Measurements from ENCODE around the gene MYMK. TPM values are rescaled to one million over a fixed set of nuclear protein-coding genes. Genes with fewer than 3 reads are reported as not detected.

The MYMK gene
- total RNA-seq, 1 donor from 2014 or later: not detected

DNA sequence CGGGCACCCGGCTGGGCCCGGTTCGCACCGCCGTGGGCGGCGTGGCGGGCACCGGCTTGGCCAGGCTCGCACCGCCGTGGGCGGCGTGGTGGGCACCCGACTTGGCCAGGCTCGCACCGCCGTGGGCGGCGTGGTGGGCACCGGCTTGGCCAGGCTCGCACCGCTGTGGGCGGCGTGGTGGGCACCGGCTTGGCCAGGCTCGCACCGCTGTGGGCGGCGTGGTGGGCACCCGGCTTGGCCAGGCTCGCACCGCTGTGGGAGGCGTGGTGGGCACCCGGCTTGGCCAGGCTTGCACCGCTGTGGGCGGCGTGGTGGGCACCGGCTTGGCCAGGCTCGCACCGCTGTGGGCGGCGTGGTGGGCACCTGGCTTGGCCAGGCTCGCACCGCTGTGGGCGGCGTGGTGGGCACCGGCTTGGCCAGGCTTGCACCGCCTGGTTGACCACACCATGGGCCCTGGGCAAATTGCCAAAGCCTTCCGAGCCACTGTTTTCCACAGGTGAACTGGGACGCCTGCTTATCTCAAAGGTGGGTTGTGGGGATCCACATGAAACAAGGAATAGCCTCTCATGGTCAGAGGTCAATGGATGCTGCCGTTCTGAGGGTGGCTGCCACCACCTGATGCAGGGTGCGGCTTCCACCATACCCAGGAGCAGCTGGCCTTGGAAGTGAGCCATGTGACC, 38.0 kb upstream of the MYMK start:
- H3K9me3 Mint-ChIP-seq (ENCODE audit: unreplicated experiment): peaks cover 13% of the 10 kb centered on the region
- H3K4me1 Mint-ChIP-seq (ENCODE audit: low read depth, unreplicated experiment): peaks cover 24% of the 10 kb centered on the region
- no peak overlapping the region for H3K27ac Mint-ChIP-seq (ENCODE audit: unreplicated experiment)
- no peak for DNase-seq
- H3K4me3 Mint-ChIP-seq (ENCODE audit: unreplicated experiment): no peak overlapping the region
- peaks cover 22% of the 10 kb centered on the region for H3K27me3 Mint-ChIP-seq (ENCODE audit: unreplicated experiment)
- H3K36me3 Mint-ChIP-seq (ENCODE audit: unreplicated experiment): no peaks in the 10 kb centered on the region
- TF ChIP-seq, protein P1, sequence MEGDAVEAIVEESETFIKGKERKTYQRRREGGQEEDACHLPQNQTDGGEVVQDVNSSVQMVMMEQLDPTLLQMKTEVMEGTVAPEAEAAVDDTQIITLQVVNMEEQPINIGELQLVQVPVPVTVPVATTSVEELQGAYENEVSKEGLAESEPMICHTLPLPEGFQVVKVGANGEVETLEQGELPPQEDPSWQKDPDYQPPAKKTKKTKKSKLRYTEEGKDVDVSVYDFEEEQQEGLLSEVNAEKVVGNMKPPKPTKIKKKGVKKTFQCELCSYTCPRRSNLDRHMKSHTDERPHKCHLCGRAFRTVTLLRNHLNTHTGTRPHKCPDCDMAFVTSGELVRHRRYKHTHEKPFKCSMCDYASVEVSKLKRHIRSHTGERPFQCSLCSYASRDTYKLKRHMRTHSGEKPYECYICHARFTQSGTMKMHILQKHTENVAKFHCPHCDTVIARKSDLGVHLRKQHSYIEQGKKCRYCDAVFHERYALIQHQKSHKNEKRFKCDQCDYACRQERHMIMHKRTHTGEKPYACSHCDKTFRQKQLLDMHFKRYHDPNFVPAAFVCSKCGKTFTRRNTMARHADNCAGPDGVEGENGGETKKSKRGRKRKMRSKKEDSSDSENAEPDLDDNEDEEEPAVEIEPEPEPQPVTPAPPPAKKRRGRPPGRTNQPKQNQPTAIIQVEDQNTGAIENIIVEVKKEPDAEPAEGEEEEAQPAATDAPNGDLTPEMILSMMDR (IDR thresholded peaks at IDR 0.05; ENCODE audit: partially characterized antibody, unreplicated experiment): no peak

DNA sequence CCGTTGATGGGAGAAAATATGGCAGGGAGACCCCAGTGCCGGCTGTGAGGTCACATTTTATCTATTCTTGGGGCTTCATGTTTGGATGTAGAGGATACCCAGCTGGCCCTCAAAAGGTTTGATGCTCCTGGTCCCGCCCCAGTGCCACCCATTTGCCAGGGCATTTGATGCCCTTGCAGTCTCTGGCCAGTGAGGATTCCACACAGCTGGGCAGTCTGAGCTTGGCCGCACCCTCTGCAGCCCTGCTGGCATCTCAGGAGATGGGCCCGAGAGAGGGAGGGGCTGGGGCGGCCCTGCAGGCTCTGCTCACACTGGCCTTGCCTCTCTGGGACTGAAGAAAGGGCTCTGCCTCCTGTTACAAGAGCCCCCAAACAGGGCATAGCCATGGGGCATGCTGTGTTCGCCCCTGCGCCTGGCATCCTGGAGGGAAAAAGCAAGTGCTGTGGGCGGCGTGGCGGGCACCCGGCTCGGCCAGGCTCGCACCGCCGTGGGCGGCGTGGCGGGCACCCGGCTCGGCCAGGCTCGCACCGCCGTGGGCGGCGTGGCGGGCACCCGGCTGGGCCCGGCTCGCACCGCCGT, 37.3 kb upstream of the MYMK start:
- peaks cover 13% of the 10 kb centered on the region for H3K9me3 Mint-ChIP-seq (ENCODE audit: unreplicated experiment)
- no peak overlapping the region for H3K27ac Mint-ChIP-seq (ENCODE audit: unreplicated experiment)
- no peak for DNase-seq
- H3K36me3 Mint-ChIP-seq (ENCODE audit: unreplicated experiment): no peaks in the 10 kb centered on the region
- TF ChIP-seq, protein P1 (IDR thresholded peaks at IDR 0.05; ENCODE audit: partially characterized antibody, unreplicated experiment): no peak
- H3K4me3 Mint-ChIP-seq (ENCODE audit: unreplicated experiment): no peak overlapping the region
- peaks cover 24% of the 10 kb centered on the region for H3K4me1 Mint-ChIP-seq (ENCODE audit: low read depth, unreplicated experiment)
- peaks cover 19% of the 10 kb centered on the region for H3K27me3 Mint-ChIP-seq (ENCODE audit: unreplicated experiment)

DNA sequence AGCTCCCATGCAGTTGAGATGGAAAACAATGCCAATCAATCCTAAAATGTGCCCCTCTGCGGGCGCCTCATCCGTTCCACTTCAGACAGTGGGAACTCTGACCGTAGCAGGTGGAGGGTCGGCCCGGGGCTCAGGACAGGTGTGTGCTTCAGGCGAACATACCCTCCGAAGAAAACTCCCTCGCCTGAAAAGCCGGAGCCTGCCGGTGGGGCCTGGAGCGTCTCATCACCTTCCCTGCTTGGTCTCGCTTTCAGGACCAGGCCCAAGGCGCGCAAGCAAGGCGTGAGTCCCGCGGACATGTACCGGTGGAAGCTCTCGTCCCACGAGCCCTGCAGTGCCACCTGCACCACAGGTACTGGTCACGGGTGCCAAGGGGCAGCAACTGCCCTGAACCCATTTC, 36.2 kb upstream of the MYMK start:
- peaks cover 22% of the 10 kb centered on the region for H3K27me3 Mint-ChIP-seq (ENCODE audit: unreplicated experiment)
- H3K36me3 Mint-ChIP-seq (ENCODE audit: unreplicated experiment): no peaks in the 10 kb centered on the region
- peaks cover 24% of the 10 kb centered on the region for H3K4me1 Mint-ChIP-seq (ENCODE audit: low read depth, unreplicated experiment)
- H3K9me3 Mint-ChIP-seq (ENCODE audit: unreplicated experiment): peaks cover 13% of the 10 kb centered on the region
- TF ChIP-seq, protein P1 (IDR thresholded peaks at IDR 0.05; ENCODE audit: partially characterized antibody, unreplicated experiment): no peak
- DNase-seq: no peak
- no peak overlapping the region for H3K27ac Mint-ChIP-seq (ENCODE audit: unreplicated experiment)
- H3K4me3 Mint-ChIP-seq (ENCODE audit: unreplicated experiment): no peak overlapping the region

DNA sequence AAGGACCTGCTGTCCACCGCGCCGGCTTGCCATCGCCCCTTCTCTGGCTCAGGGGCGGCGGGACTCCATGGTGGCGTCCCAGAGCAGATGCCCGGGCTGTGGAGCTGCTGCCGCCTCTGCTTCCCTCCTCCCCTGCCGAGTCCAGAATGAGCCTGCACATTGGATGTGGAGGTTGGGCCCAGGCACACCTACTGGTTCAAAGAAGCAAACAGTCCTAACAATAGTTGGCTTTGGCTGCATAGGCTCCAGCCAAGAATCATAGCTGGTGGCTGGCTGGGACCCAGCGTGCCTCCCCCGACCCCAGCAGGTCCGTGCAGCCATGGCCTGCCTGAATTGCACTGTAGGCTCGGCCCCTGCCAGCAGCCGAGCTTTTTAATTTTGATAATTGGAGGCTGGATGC, 35.6 kb upstream of the MYMK start:
- Mint-ChIP-seq H3K9me3 (ENCODE audit: unreplicated experiment) (peaks cover 15% of the 10 kb centered on the region), H3K27me3 (ENCODE audit: unreplicated experiment) (peaks cover 22% of the 10 kb centered on the region), H3K27ac (ENCODE audit: unreplicated experiment) (no peak overlapping the region), H3K4me1 (ENCODE audit: low read depth, unreplicated experiment) (peaks cover 24% of the 10 kb centered on the region), H3K36me3 (ENCODE audit: unreplicated experiment) (no peaks in the 10 kb centered on the region), H3K4me3 (ENCODE audit: unreplicated experiment) (no peak overlapping the region)
- DNase-seq: no peak
- TF ChIP-seq, protein P1 (IDR thresholded peaks at IDR 0.05; ENCODE audit: partially characterized antibody, unreplicated experiment): no peak

Data from glutamatergic neuron (in vitro differentiated cells).